Astrocyte (in vitro differentiated cells and primary cell): Measurements from ENCODE around the gene MATN4. TPM values are rescaled to one million over a fixed set of nuclear protein-coding genes. Genes with fewer than 3 reads are reported as not detected.

Source experiments
- DNase-seq: peaks from one replicate; pipeline ENCODE4 v3.0.0-alpha.2; 2010; ENCODE audit warnings: low read depth
- FAIRE-seq: peaks from 2 replicates; lab custom pipeline; 2011; peaks lifted over from hg19 to GRCh38; lab: Jason Lieb, UNC
- H2AFZ ChIP-seq: 2 replicates; pipeline ENCODE4 v1.6.0; 2012; ENCODE audit warnings: low read depth, low read length, inconsistent platforms
- H3K27ac ChIP-seq: 2 replicates; pipeline ENCODE4 v1.5.1; 2011; ENCODE audit warnings: low read depth, low read length, inconsistent platforms
- H3K27me3 ChIP-seq: 2 replicates; pipeline ENCODE4 v1.6.0; 2011; ENCODE audit warnings: low read length, inconsistent platforms; ENCODE audit not compliant: insufficient read depth
- H3K36me3 ChIP-seq: 2 replicates; pipeline ENCODE4 v1.5.1; 2011; ENCODE audit warnings: low read length, inconsistent platforms; ENCODE audit not compliant: insufficient read depth
- H3K4me1 ChIP-seq: 2 replicates; pipeline ENCODE4 v1.5.1; 2011; ENCODE audit warnings: low read length, inconsistent platforms; ENCODE audit not compliant: insufficient read depth
- H3K4me2 ChIP-seq: 2 replicates; pipeline ENCODE4 v1.6.0; 2012; ENCODE audit warnings: low read length, inconsistent platforms
- H3K4me3 ChIP-seq: 2 replicates; pipeline ENCODE4 v1.5.1; 2011; ENCODE audit warnings: low read depth, mild to moderate bottlenecking, low read length, inconsistent platforms; ENCODE audit not compliant: insufficient read depth
- H3K79me2 ChIP-seq: 2 replicates; pipeline ENCODE4 v1.6.0; 2012; ENCODE audit warnings: mild to moderate bottlenecking, low read length, inconsistent platforms; ENCODE audit not compliant: insufficient read depth
- H3K9ac ChIP-seq: 2 replicates; pipeline ENCODE4 v1.6.0; 2012; ENCODE audit warnings: mild to moderate bottlenecking, low read length, inconsistent platforms
- H3K9me3 ChIP-seq: 2 replicates; pipeline ENCODE4 v1.5.1; 2012; ENCODE audit warnings: low read depth, mild to moderate bottlenecking, low read length, inconsistent platforms; ENCODE audit not compliant: insufficient read depth
- H4K20me1 ChIP-seq: 2 replicates; pipeline ENCODE4 v1.6.0; 2012; ENCODE audit warnings: low read length, inconsistent platforms; ENCODE audit not compliant: insufficient read depth
- H3K27ac Mint-ChIP-seq: one replicate; pipeline ENCODE4 v1.8.0; 2021; ENCODE audit warnings: mild to moderate bottlenecking, mixed read lengths; ENCODE audit not compliant: unreplicated experiment
- H3K27me3 Mint-ChIP-seq: one replicate; pipeline ENCODE4 v1.8.0; 2021; ENCODE audit warnings: low read depth, mixed read lengths; ENCODE audit not compliant: unreplicated experiment
- H3K36me3 Mint-ChIP-seq: one replicate; pipeline ENCODE4 v1.8.0; 2021; ENCODE audit warnings: low read depth, mixed read lengths; ENCODE audit not compliant: unreplicated experiment
- H3K4me1 Mint-ChIP-seq: one replicate; pipeline ENCODE4 v1.8.0; 2021; ENCODE audit warnings: low read depth, mixed read lengths; ENCODE audit not compliant: unreplicated experiment
- H3K4me3 Mint-ChIP-seq: one replicate; pipeline ENCODE4 v1.8.0; 2021; ENCODE audit warnings: mild to moderate bottlenecking, moderate library complexity, mixed read lengths; ENCODE audit not compliant: unreplicated experiment
- H3K9me3 Mint-ChIP-seq: one replicate; pipeline ENCODE4 v1.8.0; 2021; ENCODE audit warnings: mild to moderate bottlenecking, mixed read lengths; ENCODE audit not compliant: unreplicated experiment
- EZH2 ChIP-seq: IDR thresholded peaks from 2 replicates; pipeline ENCODE4 v1.6.1; 2012; ENCODE audit warnings: mild to moderate bottlenecking, low read length, inconsistent platforms; ENCODE audit not compliant: insufficient read depth
- total RNA-seq: library from RNA; stranded (reverse); gene quantifications from 2 replicates; pipeline ENCODE4 v1.2.1, GENCODE V29; 2021
- TF ChIP-seq, protein P1 (sequence below): IDR thresholded peaks from 2 replicates; pipeline ENCODE4 v1.5.1; 2011; ENCODE audit warnings: low read depth, mild to moderate bottlenecking, inconsistent platforms, low read length, moderate library complexity; ENCODE audit not compliant: insufficient read depth

Gene MATN4
- total RNA-seq, 1 donor from 2014 or later: 0.20 TPM

DNA sequence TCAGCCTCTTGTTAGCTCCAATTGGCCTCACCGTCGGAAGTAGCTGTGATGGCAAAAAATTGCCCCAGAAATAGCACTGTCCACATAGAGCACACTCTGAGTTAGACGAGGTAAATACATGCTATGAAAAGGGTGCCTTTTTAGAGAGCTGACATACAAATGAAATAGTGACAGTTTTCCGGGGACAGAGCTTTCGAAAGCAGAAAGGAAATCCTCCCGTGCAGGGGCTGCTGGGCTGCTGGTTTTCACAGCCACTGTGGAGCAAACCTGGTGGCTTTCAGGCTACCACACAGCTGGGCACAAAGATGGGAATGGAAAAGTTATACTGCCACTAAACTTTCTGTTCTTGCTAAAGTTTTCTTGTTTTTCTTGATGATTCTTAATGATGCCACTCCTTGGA, 62.0 kb downstream of the MATN4 start:
- H3K27ac ChIP-seq: no peak overlapping the region
- H3K4me3 Mint-ChIP-seq: no peak overlapping the region
- H2AFZ ChIP-seq: no peak overlapping the region
- H3K9ac ChIP-seq: no peak overlapping the region
- no peak for DNase-seq
- H3K36me3 ChIP-seq: no peaks in the 10 kb centered on the region
- no peaks in the 10 kb centered on the region for H3K36me3 Mint-ChIP-seq
- no peaks in the 10 kb centered on the region for H3K79me2 ChIP-seq
- peaks cover 8% of the 10 kb centered on the region for H3K27me3 ChIP-seq
- TF ChIP-seq, protein P1, sequence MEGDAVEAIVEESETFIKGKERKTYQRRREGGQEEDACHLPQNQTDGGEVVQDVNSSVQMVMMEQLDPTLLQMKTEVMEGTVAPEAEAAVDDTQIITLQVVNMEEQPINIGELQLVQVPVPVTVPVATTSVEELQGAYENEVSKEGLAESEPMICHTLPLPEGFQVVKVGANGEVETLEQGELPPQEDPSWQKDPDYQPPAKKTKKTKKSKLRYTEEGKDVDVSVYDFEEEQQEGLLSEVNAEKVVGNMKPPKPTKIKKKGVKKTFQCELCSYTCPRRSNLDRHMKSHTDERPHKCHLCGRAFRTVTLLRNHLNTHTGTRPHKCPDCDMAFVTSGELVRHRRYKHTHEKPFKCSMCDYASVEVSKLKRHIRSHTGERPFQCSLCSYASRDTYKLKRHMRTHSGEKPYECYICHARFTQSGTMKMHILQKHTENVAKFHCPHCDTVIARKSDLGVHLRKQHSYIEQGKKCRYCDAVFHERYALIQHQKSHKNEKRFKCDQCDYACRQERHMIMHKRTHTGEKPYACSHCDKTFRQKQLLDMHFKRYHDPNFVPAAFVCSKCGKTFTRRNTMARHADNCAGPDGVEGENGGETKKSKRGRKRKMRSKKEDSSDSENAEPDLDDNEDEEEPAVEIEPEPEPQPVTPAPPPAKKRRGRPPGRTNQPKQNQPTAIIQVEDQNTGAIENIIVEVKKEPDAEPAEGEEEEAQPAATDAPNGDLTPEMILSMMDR: no peak
- TF ChIP-seq EZH2: no peak
- H4K20me1 ChIP-seq: no peaks in the 10 kb centered on the region
- H3K4me2 ChIP-seq: no peak overlapping the region
- H3K27me3 Mint-ChIP-seq: peaks cover 7% of the 10 kb centered on the region
- no peak overlapping the region for H3K27ac Mint-ChIP-seq
- no peak overlapping the region for H3K4me3 ChIP-seq
- no peaks in the 10 kb centered on the region for H3K9me3 ChIP-seq
- H3K4me1 ChIP-seq: no peaks in the 10 kb centered on the region
- no peak for FAIRE-seq
- no peaks in the 10 kb centered on the region for H3K4me1 Mint-ChIP-seq
- no peaks in the 10 kb centered on the region for H3K9me3 Mint-ChIP-seq

Other genes starting within 250 kb of the MATN4 start
- 2.2 and 2.3 TPM in 2 replicates for gene KCNS1, start 207.2 kb downstream of the MATN4 start, total RNA-seq
- gene WFDC5, start 193.1 kb downstream of the MATN4 start, total RNA-seq: not detected in 2 replicates
- gene WFDC12, start 183.8 kb downstream of the MATN4 start, total RNA-seq: not detected in 2 replicates
- not detected in 2 replicates for gene PI3, start 133.4 kb downstream of the MATN4 start, total RNA-seq
- gene SEMG1, start 101.3 kb downstream of the MATN4 start, total RNA-seq: not detected in 2 replicates
- gene SEMG2, start 86.9 kb downstream of the MATN4 start, total RNA-seq: not detected in 2 replicates
- 0.41 TPM in 1 of 2 replicates, not detected in the other for gene SLPI, start 53.7 kb downstream of the MATN4 start, total RNA-seq
- not detected in 2 replicates for gene RBPJL, start 1.5 kb downstream of the MATN4 start, total RNA-seq
- gene SDC4, start 40.1 kb upstream of the MATN4 start, total RNA-seq: 125 and 135 TPM in 2 replicates
- 20.4 and 25.2 TPM in 2 replicates for gene SYS1, start 54.9 kb upstream of the MATN4 start, total RNA-seq
- gene TP53TG5, start 70.0 kb upstream of the MATN4 start, total RNA-seq: not detected in 2 replicates
- gene DBNDD2, start 100.0 kb upstream of the MATN4 start, total RNA-seq: 10.7 and 11.3 TPM in 2 replicates
- gene PIGT, start 107.8 kb upstream of the MATN4 start, total RNA-seq: 83.7 and 91.4 TPM in 2 replicates
- gene WFDC2, start 161.5 kb upstream of the MATN4 start, total RNA-seq: 2.4 and 4.1 TPM in 2 replicates
- not detected in 2 replicates for gene SPINT3, start 207.3 kb upstream of the MATN4 start, total RNA-seq
- gene WFDC6, start 231.2 kb upstream of the MATN4 start, total RNA-seq: not detected in 2 replicates
- not detected in 2 replicates for gene EPPIN, start 239.1 kb upstream of the MATN4 start, total RNA-seq